Vagina (tissue), 2 donors: ENCODE results near the gene TANGO6.

Experiments used
- POLR2A ChIP-seq, 2 donors: fragments of 450-650 bp; IDR thresholded peaks; one replicate each; pipeline ENCODE4 v1.6.1; 2017; ENCODE audit warnings: antibody characterized with exemption in 2 of 2, mild to moderate bottlenecking in 2 of 2, moderate library complexity in 2 of 2
- TF ChIP-seq, protein P1 (sequence below), 3 experiments: fragments of 450-650 bp in 2 of 3; fragments of 200-600 bp in 1 of 3; sonication (generic) in 1 of 3; IDR thresholded peaks; one replicate each; pipeline ENCODE4 v1.5.1; 2017 to 2019; ENCODE audit warnings: antibody characterized with exemption in 3 of 3, mild to moderate bottlenecking in 2 of 3, moderate library complexity in 2 of 3

DNA sequence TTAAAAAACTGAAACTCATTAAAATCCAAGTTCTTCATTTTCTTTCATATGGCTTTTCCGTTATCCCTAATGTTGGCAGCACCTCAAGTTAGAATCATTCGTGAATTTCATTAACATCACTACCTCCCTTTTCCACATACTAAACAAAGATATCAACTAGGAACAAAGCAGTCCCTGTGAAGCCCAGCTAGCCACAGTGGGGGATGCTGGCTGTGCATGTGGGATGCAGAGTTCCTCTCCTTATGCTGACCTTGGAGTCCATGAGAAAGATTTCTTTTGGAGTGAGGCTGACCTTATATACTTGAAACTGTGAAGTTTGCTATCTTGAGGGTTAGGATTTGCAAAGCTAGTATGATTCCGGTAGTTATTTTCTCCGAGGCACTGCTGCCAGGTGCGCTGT is 117.6 kb downstream of the TANGO6 start:
- TF ChIP-seq POLR2A (IDR thresholded peaks at IDR 0.05), result no peak
- TF ChIP-seq, protein P1, sequence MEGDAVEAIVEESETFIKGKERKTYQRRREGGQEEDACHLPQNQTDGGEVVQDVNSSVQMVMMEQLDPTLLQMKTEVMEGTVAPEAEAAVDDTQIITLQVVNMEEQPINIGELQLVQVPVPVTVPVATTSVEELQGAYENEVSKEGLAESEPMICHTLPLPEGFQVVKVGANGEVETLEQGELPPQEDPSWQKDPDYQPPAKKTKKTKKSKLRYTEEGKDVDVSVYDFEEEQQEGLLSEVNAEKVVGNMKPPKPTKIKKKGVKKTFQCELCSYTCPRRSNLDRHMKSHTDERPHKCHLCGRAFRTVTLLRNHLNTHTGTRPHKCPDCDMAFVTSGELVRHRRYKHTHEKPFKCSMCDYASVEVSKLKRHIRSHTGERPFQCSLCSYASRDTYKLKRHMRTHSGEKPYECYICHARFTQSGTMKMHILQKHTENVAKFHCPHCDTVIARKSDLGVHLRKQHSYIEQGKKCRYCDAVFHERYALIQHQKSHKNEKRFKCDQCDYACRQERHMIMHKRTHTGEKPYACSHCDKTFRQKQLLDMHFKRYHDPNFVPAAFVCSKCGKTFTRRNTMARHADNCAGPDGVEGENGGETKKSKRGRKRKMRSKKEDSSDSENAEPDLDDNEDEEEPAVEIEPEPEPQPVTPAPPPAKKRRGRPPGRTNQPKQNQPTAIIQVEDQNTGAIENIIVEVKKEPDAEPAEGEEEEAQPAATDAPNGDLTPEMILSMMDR (IDR thresholded peaks at IDR 0.05), result no peak
